ENCODE data around the gene MBD5. TPM values are rescaled to one million over a fixed set of nuclear protein-coding genes. Genes with fewer than 3 reads are reported as not detected.

Gene MBD5
- total RNA-seq, 1 experiment from 2014 or later = 33.7 TPM

- no peaks in the 10 kb centered on the region for H3K4me1 Mint-ChIP-seq
- H3K4me3 Mint-ChIP-seq = no peak overlapping the region
- H3K27me3 Mint-ChIP-seq (ENCODE audit: low read depth) = no peaks in the 10 kb centered on the region
- H3K36me3 Mint-ChIP-seq = peaks cover 6% of the 10 kb centered on the region
- DNase-seq (ENCODE audit: low spot score) = no peak
- CTCF ChIA-PET = no interaction called here
- ATAC-seq = no peak
- TF ChIP-seq CREB1 (CRISPR knock-in tag; IDR thresholded peaks at IDR 0.05) (no peak), NR3C1 (CRISPR knock-in tag; conservative IDR thresholded peaks at IDR 0.05; ENCODE audit: low read depth) (no peak), MLX (CRISPR knock-in tag; IDR thresholded peaks at IDR 0.05) (no peak), NR2C2 (CRISPR knock-in tag; IDR thresholded peaks at IDR 0.05) (no peak), ZMAT4 (CRISPR knock-in tag; IDR thresholded peaks at IDR 0.05) (no peak), ELF4 (CRISPR knock-in tag; IDR thresholded peaks at IDR 0.05; ENCODE audit: low read depth) (no peak), KAT7 (CRISPR knock-in tag; IDR thresholded peaks at IDR 0.05; ENCODE audit: borderline replicate concordance) (no peak), AR (CRISPR knock-in tag; IDR thresholded peaks at IDR 0.05) (no peak), ZNF416 (CRISPR knock-in tag; IDR thresholded peaks at IDR 0.05) (no peak), SOX15 (CRISPR knock-in tag; IDR thresholded peaks at IDR 0.05) (no peak), OVOL2 (CRISPR knock-in tag; IDR thresholded peaks at IDR 0.05; ENCODE audit: borderline replicate concordance) (no peak), IRF2 (CRISPR knock-in tag; IDR thresholded peaks at IDR 0.05; ENCODE audit: borderline replicate concordance, low read depth) (no peak), E2F5 (CRISPR knock-in tag; IDR thresholded peaks at IDR 0.05) (no peak), TCF7 (CRISPR knock-in tag; IDR thresholded peaks at IDR 0.05; ENCODE audit: low read depth) (no peak), GTF2I (CRISPR knock-in tag; conservative IDR thresholded peaks at IDR 0.05) (no peak), ZNF671 (CRISPR knock-in tag; IDR thresholded peaks at IDR 0.05) (no peak), TEAD4 (CRISPR knock-in tag; IDR thresholded peaks at IDR 0.05) (no peak), ZBTB43 (CRISPR knock-in tag; IDR thresholded peaks at IDR 0.05) (no peak), ZNF512 (CRISPR knock-in tag; IDR thresholded peaks at IDR 0.05; ENCODE audit: borderline replicate concordance) (no peak), MAX (CRISPR knock-in tag; IDR thresholded peaks at IDR 0.05) (no peak)
- POLR2A ChIA-PET = no interaction called here
- H3K9me3 Mint-ChIP-seq = no peaks in the 10 kb centered on the region
- H3K27ac Mint-ChIP-seq = no peak overlapping the region
Measured at GRCh38 chr2:148179724-148180123, 158.8 kb downstream of the MBD5 start.
